Kasumi-1 (cell line): ENCODE data around the gene RTF2.

ENCODE experiments used
- DNase-seq, 2 experiments: peaks; one replicate each; lab custom pipeline; 2025; lab: John Stamatoyannopoulos, UW

RTF2 gene

GRCh38 chr20:56439771-56440291, 28.6 kb upstream of the RTF2 start:
- DNase-seq: peak; percentile 31 to 35

DNA sequence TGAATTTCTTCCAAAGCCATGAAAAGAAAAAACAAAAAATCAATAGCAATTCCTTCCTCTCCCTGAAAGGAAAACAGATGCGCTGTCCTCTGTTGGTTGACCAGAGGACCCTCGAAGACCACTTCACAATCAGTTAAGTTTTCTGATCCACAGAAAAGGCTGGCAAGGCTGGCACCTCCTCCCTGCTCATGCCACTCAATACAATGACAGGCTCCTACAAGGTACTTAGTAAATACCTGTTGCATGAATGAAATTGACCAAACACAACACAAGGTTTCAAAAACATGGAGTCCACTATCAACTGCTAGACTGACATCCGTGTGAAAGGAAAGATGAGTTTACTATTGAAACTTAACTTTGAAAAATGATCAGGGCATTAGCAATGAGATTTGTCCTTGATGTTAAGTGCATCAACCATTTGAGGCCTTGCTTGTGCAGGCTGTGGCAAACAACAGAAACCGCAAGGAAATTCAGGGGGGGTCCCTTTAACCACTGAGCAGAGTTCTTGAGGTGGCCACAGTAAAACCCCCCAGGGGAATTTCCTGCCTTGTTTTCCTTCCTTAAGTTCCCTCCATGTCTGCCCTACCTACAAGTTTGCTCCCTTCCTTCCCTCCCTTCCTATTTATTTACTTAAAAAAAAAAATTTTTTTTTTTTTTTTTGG, 27.9 kb upstream of the RTF2 start:
- peak; percentile 13 to 23 for DNase-seq

DNA sequence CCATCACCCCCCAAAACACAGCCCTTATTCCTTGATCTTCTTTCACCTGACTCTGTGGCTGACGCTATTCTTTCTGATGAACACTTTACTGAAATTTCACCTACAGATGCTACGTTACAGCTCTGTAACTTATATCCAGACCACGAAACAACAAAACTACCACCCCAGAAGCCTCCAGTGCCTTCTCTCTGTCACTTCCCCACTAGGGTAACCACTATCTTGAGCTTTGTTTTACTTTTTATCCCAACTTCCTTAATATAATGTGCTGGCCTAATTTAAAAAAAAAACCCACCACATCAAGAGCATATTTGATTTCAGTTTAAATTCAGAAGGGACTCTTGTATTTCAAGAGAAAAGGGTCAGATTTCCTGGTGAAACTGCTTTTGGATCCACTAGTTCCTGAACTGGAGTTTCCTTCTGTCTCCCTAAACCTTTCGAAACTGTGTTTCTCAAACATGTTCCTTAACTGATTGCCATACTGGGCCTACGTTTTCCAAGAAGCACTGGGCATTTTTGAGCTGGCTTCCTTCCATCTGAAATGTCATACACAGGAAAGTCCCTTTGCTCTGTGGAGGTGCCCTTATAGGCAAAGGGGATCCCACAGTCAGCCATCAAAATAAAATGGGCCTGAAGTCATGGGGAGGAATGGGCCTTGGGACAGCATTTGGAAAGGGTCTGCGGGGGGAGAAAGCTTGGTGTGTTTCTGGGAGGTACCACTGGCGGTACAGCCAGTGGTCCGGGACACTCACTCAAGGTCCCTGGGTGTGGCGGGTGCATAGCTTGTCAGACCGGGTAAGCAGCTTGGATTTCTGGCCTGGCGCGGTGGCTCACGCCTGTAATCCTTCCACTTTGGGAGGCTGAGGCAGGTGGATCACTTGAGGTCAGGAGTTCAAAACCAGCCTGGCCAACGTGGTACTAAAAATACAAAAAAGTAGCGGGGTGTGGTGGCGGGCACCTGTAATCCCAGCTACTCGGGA, 25.8 kb upstream of the RTF2 start:
- peak; percentile 50 to 52 for DNase-seq

DNA sequence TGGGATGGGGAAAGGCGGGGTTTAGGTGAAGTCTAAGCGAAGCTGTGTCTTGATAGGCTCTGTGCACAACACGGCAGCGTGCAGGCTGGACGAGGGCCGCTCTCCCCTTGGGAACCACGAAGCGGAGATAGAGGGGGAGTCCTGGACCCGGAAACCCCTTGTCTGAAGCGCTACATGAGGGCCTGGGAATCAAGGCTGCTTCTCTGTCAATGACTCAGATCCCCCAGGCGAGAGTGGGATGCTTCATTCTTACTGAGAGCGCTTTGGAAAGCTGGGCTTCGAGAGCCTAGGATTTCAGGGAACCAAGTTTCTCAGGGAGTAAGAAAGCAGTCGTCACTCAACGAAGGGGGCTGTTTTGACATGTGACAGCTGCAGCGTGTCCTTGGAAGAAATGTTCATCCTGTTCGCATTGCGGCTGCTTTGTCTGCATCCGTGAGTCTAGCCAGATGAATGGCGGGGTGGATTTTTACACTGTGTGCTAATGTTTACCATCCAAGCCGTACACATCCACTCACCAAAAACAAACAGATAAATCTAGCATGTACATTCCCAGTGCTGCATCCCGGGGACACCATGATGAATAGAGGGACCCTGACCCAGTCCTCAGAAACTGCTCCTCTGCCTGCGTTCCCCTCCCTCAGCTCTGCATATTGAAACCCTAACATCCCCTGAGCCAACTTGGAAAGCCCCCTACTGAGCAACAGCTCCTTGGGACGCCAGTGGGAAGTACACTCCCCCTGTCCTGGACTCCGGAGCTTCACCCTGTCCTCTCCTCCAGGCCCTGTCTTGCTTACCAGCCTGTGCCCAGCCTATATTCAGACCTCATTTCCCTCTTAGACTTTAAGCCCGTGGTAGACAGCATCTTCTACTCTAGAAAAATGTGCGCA, 24.5 kb upstream of the RTF2 start:
- DNase-seq: no peak

DNA sequence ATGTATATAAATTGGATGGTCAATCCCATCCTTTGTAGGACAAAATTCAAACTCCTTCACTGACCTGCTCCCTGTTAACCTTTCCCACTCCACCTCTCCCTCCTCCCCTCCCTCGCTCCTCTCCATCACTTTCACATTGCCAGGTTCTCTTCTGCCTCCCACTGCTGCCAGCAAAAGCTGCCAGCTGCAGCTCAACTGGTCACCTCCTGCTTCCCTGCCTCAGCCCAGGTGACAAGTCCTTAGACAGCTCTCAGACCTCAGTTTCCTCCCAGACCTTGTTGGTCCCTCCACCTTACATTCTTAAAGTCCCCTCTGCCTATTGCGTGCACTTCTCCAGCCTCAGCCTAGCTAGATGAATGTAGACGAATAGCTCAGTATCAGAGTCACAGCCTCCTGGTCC, 23.3 kb upstream of the RTF2 start:
- DNase-seq: no peak

DNA sequence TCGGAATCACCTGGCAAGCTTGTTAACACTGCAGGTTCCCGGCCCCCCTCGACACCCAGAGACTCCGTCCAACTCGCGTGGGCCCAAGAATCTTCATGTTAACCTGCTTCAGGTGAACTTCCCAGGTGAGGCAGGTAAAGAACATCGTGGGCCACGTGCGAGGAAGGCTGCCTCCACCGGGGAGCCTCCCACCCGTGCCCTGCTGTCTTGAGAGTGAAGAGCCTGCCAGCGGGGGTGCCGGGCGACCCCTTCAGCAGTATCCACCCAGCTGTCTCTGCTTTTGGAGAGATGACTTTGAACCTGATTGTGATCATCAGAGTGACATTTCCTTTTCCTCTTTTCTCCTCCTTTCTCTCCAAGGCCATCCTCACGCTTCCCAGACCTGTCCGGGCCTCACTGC, 22.9 kb upstream of the RTF2 start:
- DNase-seq: no peak

GRCh38 chr20:56447227-56447626, 21.2 kb upstream of the RTF2 start:
- no peak for DNase-seq

- DNase-seq: no peak
Measured at GRCh38 chr20:56449459-56449858, 19.0 kb upstream of the RTF2 start.

DNA sequence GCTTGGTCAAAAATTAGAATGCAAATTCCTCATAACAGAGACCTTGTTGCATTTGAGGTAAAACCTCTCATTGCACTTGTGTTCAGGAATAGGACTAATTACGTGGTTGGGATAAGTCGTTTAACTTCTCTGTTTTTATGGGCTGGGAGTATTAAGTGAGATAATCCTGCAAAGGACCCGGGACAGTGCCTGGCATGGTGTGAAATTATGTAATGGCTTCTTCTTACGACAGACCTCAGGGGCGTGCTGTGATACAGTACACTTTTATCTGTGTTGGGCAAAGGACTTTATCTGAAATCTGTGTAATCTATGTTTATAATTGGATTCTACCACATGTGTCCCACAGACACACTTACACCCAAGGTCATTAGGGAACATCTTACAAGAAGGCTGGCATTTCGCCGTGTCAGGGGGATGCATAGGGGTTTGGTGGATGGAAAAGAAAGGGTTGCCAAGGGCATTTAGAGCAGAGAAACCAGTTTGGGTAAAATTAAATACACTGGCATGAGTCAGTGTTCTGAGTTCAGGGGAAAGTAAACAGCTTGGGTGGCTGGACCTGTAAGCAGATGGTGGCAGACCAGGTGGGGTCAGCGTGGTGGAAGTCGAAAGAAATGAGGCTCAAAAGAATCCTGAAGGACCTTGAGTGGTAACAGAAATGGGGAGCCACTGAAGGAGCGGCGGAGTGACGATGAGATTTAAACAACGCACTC, 17.2 kb upstream of the RTF2 start:
- no peak for DNase-seq

- peak; percentile 68 to 78 for DNase-seq
Measured at GRCh38 chr20:56453352-56453751, 15.1 kb upstream of the RTF2 start.

DNA sequence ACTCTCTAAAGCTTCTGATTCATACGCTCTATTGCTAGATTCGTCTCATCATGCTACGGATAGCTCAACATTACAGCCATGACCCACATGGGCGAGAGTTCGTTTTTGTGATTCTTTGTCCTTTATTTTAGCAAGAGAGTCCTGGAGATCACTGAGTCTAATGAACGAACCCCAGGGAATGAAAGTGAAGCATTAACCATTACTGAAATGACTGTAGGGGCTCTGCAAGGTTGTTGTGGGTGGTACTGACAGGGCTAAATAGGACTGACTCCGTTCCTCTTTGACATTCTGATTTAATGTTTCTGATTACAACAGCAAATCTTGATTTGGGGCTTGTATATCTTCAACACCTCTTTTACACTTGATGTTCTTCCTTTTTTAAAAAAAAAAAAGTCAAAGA, 13.7 kb upstream of the RTF2 start:
- DNase-seq: no peak

DNA sequence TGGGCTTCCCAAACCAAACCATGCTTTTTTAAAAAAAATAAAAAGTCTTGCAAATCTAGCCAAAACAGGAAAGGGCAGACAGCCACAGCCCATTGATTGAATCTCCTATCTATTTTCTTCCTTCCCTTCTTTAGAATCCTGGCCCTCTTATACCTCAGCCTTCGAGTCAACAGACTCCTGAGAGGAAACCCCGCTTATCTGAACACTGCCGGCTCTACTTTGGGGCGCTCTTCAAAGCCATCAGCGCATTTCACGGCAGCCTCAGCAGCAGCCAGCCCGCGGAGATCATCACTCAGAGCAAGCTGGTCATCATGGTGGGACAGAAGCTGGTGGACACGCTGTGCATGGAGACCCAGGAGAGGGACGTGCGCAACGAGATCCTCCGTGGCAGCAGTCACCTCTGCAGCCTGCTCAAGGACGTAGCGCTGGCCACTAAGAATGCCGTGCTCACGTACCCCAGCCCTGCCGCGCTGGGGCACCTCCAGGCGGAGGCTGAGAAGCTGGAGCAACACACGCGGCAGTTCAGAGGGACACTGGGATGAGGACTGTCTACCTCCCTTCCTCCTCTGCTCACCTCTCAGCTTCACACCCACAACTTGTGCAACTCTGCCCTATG, 10.1 kb upstream of the RTF2 start:
- no peak for DNase-seq

DNA sequence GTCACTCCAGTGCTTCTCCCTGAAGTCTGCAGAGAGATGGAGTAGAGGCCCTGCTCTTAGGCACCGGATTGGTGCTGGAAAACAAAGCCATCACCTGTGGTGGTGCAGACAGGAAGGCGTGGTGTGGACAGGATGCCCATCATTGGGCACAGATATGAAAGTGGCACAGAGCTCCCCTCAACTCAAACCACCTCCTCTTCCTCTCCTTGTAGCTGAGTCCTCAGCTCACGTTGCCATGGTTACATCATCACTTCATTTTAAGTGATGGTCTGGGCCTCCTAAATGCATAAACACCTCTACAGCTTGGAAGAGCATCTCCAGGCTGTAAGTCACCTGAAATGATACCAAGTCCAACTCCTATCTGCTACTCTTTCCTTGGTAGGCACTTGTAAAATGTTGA, 8.0 kb upstream of the RTF2 start:
- no peak for DNase-seq

- DNase-seq: no peak
Measured at GRCh38 chr20:56461576-56461975, 6.9 kb upstream of the RTF2 start.

DNA sequence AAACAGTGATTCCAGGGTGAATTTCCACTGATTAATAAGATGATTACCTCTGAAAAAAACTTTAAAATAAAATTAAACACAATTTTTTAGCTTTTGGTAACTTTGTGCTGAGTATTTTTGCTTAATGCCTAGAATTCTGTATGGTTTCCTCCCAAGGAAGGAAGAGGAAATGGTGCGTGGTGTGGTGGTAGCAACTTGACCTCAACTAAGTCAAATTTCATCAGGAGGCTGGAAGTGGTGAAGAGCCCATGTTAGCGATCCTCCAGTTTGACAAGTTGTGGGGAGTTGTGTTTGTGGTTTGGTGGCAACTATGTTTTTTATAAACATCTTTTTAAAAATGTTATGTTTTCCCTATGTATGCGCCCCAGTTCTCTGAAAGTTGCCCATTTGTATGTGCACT, 5.0 kb upstream of the RTF2 start:
- peak; percentile 79 to 82 for DNase-seq

- DNase-seq: peak; percentile 93 to 94
Measured at GRCh38 chr20:56465997-56466396, 2.4 kb upstream of the RTF2 start.

- DNase-seq: no peak
Measured at GRCh38 chr20:56467968-56468315, 485 bp upstream of the RTF2 start.

DNA sequence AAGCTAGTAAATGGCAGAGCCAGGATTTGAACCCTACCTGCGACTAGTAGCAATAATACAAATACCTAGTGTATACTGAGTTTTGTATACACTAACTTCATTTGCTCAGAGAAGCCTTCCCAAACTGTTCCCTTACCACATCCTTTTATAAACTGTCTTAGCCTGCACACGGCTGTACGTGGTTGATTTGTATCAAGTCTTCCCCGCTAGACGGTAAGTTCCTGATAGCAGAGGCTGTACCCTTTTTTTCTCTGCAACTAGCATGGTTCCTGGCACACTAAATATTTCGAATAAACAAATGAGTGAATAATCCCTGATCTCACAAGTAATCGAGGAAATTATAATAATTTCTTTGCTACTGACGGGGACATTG, 636 bp downstream of the RTF2 start:
- DNase-seq: no peak

- DNase-seq: peak; percentile 91 to 93
Measured at GRCh38 chr20:56483970-56484369, 15.5 kb downstream of the RTF2 start.

DNA sequence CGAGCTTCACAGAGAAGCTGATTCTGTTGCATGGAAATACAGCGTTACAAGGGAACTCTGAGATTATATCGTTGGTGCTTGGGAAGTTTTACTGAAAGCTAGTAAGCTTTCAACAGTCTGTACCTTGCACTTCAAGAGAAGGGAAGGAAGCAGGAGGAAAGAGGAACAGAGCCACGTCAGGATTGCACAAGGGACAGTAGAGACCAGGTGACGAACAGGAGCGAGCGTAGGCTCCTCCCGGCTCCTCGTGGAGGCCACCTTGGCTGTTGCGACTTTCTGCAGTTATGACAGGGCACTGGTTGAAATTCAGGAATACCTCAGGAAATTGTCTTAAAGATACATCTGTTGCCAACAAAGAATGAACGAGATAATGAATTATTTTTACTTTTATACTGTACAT, 18.8 kb downstream of the RTF2 start:
- peak; percentile 40 to 48 for DNase-seq

GRCh38 chr20:56488566-56488965, 20.1 kb downstream of the RTF2 start:
- DNase-seq: no peak
